B cell (primary cell): Measurements from ENCODE around the gene RPL36. TPM values are rescaled to one million over a fixed set of nuclear protein-coding genes. Genes with fewer than 3 reads are reported as not detected.

Experiments
- ATAC-seq: fragments of 200-7000 bp; cut with Tn5 transposase; one replicate; pipeline ENCODE4 v1.10.0; 2021; ENCODE audit warnings: low read depth, mild to moderate bottlenecking, moderate number of reproducible peaks, moderate library complexity
- CTCF ChIA-PET: fragments of 350-600 bp; sonication (Branson Sonifier 250); formaldehyde crosslinking; loops from one replicate; lab custom pipeline; 2021; ENCODE audit warnings: antibody characterized with exemption, inconsistent platforms; lab: Charles Lee
- POLR2A ChIA-PET: fragments of 350-600 bp; sonication (Branson Sonifier 250); formaldehyde crosslinking; loops from one replicate; lab custom pipeline; 2021; ENCODE audit warnings: antibody characterized with exemption; lab: Charles Lee
- DNase-seq: peaks from one replicate; pipeline ENCODE4 v3.0.0; 2013
- H2AFZ ChIP-seq: 2 replicates; pipeline ENCODE4 v1.6.1; 2012; ENCODE audit warnings: mild to moderate bottlenecking, low read depth, low read length; ENCODE audit not compliant: insufficient read depth, poor library complexity, severe bottlenecking
- H3K27ac ChIP-seq, 2 donors: 1 replicate in 1 of 2; 2 replicates in 1 of 2; pipeline ENCODE4 v1.5.1; 2012 to 2013; ENCODE audit warnings: low read length in 2 of 2, mild to moderate bottlenecking in 2 of 2, moderate library complexity in 1 of 2
- H3K27me3 ChIP-seq, 4 experiments: fragments of 200-600 bp in 1 of 4; sonication (generic) in 1 of 4; replicated peaks in 1 of 4; 1 replicate in 2 of 4; 2 replicates in 2 of 4; pipeline versions ENCODE4 v1.6.1 to v1.7.0; 2013 to 2016; ENCODE audit warnings: low read length in 3 of 4, mild to moderate bottlenecking in 2 of 4, mixed read lengths in 1 of 4, moderate library complexity in 1 of 4; ENCODE audit not compliant: insufficient read depth in 4 of 4, control insufficient read depth in 3 of 4; ENCODE audit errors: control extremely low read depth in 1 of 4
- H3K36me3 ChIP-seq, 2 experiments: replicated peaks in 1 of 2; 1 replicate in 1 of 2; 2 replicates in 1 of 2; pipeline versions ENCODE4 v1.6.1 to v1.7.1; 2013; ENCODE audit warnings: low read length in 1 of 2; ENCODE audit not compliant: insufficient read depth in 2 of 2, control insufficient read depth in 1 of 2; ENCODE audit errors: control extremely low read depth in 1 of 2, extremely low read depth in 1 of 2
- H3K4me1 ChIP-seq, 2 donors: fragments of 200-600 bp in 1 of 2; sonication (generic) in 1 of 2; 1 replicate in 1 of 2; 2 replicates in 1 of 2; pipeline versions ENCODE4 v1.5.1 to v1.6.1; 2013 to 2017; ENCODE audit warnings: low read length in 2 of 2; ENCODE audit not compliant: control insufficient read depth in 2 of 2, insufficient read depth in 2 of 2
- H3K4me2 ChIP-seq: replicated peaks from 2 replicates; pipeline ENCODE3; 2012; ENCODE audit warnings: mild to moderate bottlenecking, low read depth, low read length; ENCODE audit not compliant: poor library complexity, severe bottlenecking
- H3K4me3 ChIP-seq, 5 experiments: fragments of 200-600 bp in 1 of 5; sonication (generic) in 1 of 5; 1 replicate in 3 of 5; 2 replicates in 2 of 5; pipeline versions ENCODE4 v1.5.1 to v1.7.0; 2011 to 2016; ENCODE audit warnings: low read length in 4 of 5, mild to moderate bottlenecking in 4 of 5, low read depth in 2 of 5, control low read depth in 1 of 5, moderate library complexity in 1 of 5; ENCODE audit not compliant: insufficient read depth in 1 of 5; ENCODE audit errors: control extremely low read depth in 1 of 5, extremely low read depth in 1 of 5
- H3K79me2 ChIP-seq: fragments of 200-600 bp; sonication (generic); one replicate; pipeline ENCODE4 v1.6.0; 2016; ENCODE audit warnings: low read length; ENCODE audit not compliant: control insufficient read depth, insufficient read depth
- H3K9ac ChIP-seq: fragments of 200-600 bp; sonication (generic); 2 replicates; pipeline ENCODE4 v1.6.1; 2017; ENCODE audit warnings: mild to moderate bottlenecking, low read length, moderate library complexity
- H3K9me3 ChIP-seq, 3 donors: one replicate each; pipeline versions ENCODE4 v1.6.1 to v1.7.1; 2013; ENCODE audit warnings: low read length in 2 of 3; ENCODE audit not compliant: control insufficient read depth in 2 of 3, insufficient read depth in 1 of 3; ENCODE audit errors: control extremely low read depth in 1 of 3
- H4K20me1 ChIP-seq: 2 replicates; pipeline ENCODE4 v1.6.0; 2012; ENCODE audit warnings: mild to moderate bottlenecking, low read length; ENCODE audit not compliant: insufficient read depth, control insufficient read depth, poor library complexity, severe bottlenecking
- H3K27ac Mint-ChIP-seq: one replicate; pipeline ENCODE4 v1.8.0; 2021; ENCODE audit warnings: mixed read lengths
- H3K27me3 Mint-ChIP-seq: one replicate; pipeline ENCODE4 v1.8.0; 2021; ENCODE audit warnings: mixed read lengths
- H3K4me1 Mint-ChIP-seq: one replicate; pipeline ENCODE4 v1.8.0; 2021; ENCODE audit warnings: mixed read lengths
- H3K4me3 Mint-ChIP-seq: one replicate; pipeline ENCODE4 v1.8.0; 2021; ENCODE audit warnings: mixed read lengths
- H3K9me3 Mint-ChIP-seq: one replicate; pipeline ENCODE4 v1.8.0; 2022; ENCODE audit warnings: mixed read lengths; ENCODE audit not compliant: insufficient read depth
- EZH2 ChIP-seq: IDR thresholded peaks from 2 replicates; pipeline ENCODE4 v1.6.1; 2012; ENCODE audit warnings: borderline replicate concordance, low read depth, mild to moderate bottlenecking, moderate library complexity, low read length; ENCODE audit not compliant: insufficient read depth, poor library complexity, severe bottlenecking
- WGBS: methylation state at CpG from one replicate; pipeline ENCODE4 v1.1.5; 2013; ENCODE audit warnings: missing lambda C conversion rate; ENCODE audit not compliant: insufficient coverage; 5-methylcytosine and 5-hydroxymethylcytosine counted together
- intact Hi-C: fragments of 100-400 bp; cut with micrococcal nuclease; formaldehyde crosslinking; loops from one replicate; pipeline ENCODE4 v1.10.0; 2022
- polyA plus RNA-seq: library from polyadenylated mRNA; depleted of rRNA; stranded (reverse); fragments of >200 nt; gene quantifications from 2 replicates; pipeline ENCODE4 v1.2.3, GENCODE V29; 2012
- total RNA-seq, 2 donors: library from RNA; stranded (reverse); fragments of 120-200 nt in 1 of 2; gene quantifications; 1 replicate in 1 of 2; 2 replicates in 1 of 2; pipeline versions ENCODE4 v1.2.3 to v1.2.4, GENCODE V29; 2013 to 2022
- TF ChIP-seq, protein P1 (sequence below): fragments of 200-600 bp; IDR thresholded peaks from one replicate; pipeline ENCODE4 v1.8.0; 2022; ENCODE audit warnings: antibody characterized with exemption, mild to moderate bottlenecking

Gene RPL36
- total and polyA plus RNA-seq, 2 donors (not counting 1 experiment from before 2014, with no cell fraction given) = 899 to 983 TPM

DNA sequence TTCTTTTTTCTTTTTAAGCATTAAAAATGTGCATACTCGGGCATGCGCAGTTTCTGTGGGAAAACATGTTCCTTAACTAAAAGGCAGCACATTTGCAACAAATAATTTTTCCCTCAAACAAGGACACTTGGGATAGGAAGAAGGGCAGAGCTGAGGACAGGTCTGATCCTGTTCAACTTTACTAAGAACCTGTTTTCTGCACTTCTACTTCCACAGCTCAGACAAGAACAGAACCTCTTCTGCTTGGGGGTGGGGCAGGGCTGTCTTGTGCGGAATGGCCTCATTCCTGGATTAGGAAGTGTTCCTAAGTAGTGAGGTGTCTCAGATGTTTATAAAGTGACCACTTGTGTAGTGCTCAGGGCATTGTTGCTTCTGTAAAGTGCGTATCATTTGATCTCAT is 48.9 kb upstream of the RPL36 start:
- H3K9ac ChIP-seq = no peak overlapping the region
- intact Hi-C loops = no loop called here
- no peak overlapping the region for H2AFZ ChIP-seq
- peaks cover 2 to 47% of the 10 kb centered on the region in 2 experiments for H3K36me3 ChIP-seq
- Mint-ChIP-seq H3K27me3 (no peaks in the 10 kb centered on the region), H3K9me3 (no peaks in the 10 kb centered on the region), H3K27ac (no peak overlapping the region), H3K4me3 (no peak overlapping the region), H3K4me1 (peaks cover 18% of the 10 kb centered on the region)
- CTCF ChIA-PET = no interaction called here
- peaks cover 96% of the 10 kb centered on the region for H4K20me1 ChIP-seq
- H3K79me2 ChIP-seq = peaks cover 100% of the 10 kb centered on the region
- no peaks in the 10 kb centered on the region for H3K9me3 ChIP-seq
- DNase-seq (no peak), ATAC-seq (no peak)
- TF ChIP-seq EZH2 = no peak
- no peak overlapping the region for H3K4me3 ChIP-seq
- H3K4me1 ChIP-seq = no peaks in the 10 kb centered on the region
- H3K4me2 ChIP-seq = no peak overlapping the region
- POLR2A ChIA-PET = no interaction called here
- 100% methylated on average over 2 of the region's 4 CpGs for WGBS
- no peaks in the 10 kb centered on the region for H3K27me3 ChIP-seq
- no peak overlapping the region for H3K27ac ChIP-seq

DNA sequence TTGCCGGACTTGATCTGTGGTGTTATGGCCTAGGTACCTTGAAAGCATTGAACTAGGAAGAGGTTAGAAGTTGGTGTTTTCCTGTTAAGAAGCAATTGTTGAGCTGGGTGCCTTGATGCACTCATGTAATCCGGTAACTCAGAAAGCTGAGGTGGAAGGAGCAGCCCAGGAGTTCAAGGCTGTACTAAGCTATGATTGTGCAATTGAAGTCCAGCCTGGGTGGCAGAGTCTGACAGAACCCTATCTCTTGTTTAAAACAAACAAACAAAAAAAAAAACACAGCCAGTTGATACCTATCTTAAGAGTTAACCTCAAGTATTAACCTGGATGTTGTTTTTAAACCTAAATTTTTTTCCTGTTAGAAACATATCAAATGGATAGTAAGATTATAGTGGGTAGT is 47.9 kb upstream of the RPL36 start:
- Histone ChIP-seq H3K27me3 (no peaks in the 10 kb centered on the region), H3K4me3 (no peak overlapping the region), H3K4me2 (no peak overlapping the region), H3K4me1 (no peaks in the 10 kb centered on the region), H3K27ac (no peak overlapping the region), H3K79me2 (peaks cover 100% of the 10 kb centered on the region), H4K20me1 (peaks cover 97% of the 10 kb centered on the region), H3K36me3 (peaks cover 2 to 57% of the 10 kb centered on the region in 2 experiments), H2AFZ (no peak overlapping the region), H3K9me3 (no peaks in the 10 kb centered on the region), H3K9ac (no peak overlapping the region)
- ATAC-seq = no peak
- CTCF ChIA-PET = interaction anchor here (0.6 to 1.0 kb wide), 2 partner anchors 30 to 1312 kb away, joined by 3 read pairs; no protein-coding TSS in a partner anchor
- Mint-ChIP-seq H3K27ac (no peak overlapping the region), H3K4me1 (peaks cover 20% of the 10 kb centered on the region), H3K27me3 (no peaks in the 10 kb centered on the region), H3K9me3 (no peaks in the 10 kb centered on the region), H3K4me3 (no peak overlapping the region)
- intact Hi-C loops = no loop called here
- POLR2A ChIA-PET = no interaction called here
- DNase-seq = no peak
- WGBS = 100% methylated on average over 1 of the region's 2 CpGs
- TF ChIP-seq EZH2 = no peak
- TF ChIP-seq, protein P1, sequence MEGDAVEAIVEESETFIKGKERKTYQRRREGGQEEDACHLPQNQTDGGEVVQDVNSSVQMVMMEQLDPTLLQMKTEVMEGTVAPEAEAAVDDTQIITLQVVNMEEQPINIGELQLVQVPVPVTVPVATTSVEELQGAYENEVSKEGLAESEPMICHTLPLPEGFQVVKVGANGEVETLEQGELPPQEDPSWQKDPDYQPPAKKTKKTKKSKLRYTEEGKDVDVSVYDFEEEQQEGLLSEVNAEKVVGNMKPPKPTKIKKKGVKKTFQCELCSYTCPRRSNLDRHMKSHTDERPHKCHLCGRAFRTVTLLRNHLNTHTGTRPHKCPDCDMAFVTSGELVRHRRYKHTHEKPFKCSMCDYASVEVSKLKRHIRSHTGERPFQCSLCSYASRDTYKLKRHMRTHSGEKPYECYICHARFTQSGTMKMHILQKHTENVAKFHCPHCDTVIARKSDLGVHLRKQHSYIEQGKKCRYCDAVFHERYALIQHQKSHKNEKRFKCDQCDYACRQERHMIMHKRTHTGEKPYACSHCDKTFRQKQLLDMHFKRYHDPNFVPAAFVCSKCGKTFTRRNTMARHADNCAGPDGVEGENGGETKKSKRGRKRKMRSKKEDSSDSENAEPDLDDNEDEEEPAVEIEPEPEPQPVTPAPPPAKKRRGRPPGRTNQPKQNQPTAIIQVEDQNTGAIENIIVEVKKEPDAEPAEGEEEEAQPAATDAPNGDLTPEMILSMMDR = no peak
